Stimulated activated naive CD4-positive, alpha-beta T cell (primary cell): Measurements from ENCODE around the gene SLC25A13.
A peak's percentile ranks its signal among the peaks of the same experiment; 100 is the strongest.

Experiments used
- DNase-seq, 6 experiments: peaks; one replicate each; lab custom pipeline; 2025; lab: John Stamatoyannopoulos, UW

Gene SLC25A13

DNA sequence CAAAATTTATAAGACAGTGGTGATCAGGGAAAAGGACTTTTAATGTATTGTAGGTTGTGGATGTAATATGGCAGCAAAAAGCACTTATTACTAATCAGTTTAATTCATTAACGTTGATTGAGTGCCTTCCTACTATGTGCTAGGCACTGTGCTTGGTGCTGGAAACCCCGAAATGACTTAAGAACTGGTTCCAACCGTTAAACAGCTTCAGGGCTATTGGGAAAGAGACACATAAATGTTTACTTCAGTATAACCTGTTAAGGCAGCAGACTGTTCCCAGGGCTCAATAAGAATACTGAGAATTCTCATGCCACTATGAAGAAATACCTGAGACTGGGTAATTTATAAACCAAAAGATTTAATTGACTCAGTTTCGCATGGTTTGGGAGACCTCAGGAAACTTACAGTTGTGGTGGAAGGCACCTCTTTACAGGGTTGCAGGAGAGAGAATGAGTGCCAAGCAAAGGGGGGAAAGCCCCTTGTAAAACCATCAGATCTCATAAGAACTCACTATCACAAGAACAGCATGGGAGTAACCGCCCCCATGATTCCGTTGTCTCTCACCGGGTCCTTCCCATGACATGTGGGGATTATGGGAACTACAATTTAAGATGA lies 1.1 kb upstream of the SLC25A13 start:
- no peak for DNase-seq

DNA sequence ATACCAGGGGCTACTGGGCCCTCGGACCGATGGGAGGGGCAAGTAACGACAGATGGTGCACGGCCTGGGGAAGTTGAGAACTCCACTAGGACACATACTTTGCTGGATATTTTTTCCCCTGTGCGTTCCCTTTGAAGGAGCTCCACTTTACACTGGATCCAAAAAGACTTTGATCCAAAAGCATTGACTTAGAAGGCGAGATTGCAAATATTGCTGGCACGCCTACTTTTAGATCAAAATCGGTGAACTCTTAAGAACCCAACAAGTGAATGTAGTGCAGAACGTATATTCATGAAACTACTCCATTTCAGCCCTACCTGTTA lies 436 bp upstream of the SLC25A13 start:
- peak in 1 of 6 experiments; percentile 40 for DNase-seq

DNA sequence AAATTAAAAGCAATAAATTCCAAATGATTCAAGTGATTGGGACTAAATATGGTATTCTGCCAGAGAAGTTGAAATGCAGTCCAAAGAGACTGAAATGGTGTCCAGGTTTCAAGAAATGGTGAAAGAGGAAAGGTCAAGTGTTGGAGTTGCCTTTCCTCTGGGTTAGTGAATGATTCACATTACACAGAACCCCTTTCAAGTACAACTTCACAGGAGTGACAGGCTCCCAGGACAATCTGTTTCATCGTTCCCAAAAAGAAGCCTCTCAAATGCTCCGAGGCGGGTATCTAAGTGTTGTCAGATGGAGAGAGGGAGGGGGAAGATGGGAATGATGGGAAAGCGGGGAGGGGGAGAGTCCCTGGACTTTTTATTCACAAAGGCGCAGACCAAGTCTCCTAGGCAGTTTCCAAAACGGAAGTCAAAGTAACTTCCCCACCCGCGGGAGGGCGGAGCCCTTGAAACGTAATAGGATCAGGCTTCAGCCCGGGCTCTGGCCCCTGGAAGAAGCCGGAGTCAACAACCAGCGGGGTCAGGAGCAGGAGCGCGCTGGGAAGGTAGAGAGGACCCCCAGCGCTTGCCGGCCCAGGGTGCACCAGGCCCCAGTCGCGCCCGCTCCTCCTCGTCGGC lies 754 bp downstream of the SLC25A13 start:
- DNase-seq: peak in 5 of 6 experiments; percentile 32 to 65 (median 43)

DNA sequence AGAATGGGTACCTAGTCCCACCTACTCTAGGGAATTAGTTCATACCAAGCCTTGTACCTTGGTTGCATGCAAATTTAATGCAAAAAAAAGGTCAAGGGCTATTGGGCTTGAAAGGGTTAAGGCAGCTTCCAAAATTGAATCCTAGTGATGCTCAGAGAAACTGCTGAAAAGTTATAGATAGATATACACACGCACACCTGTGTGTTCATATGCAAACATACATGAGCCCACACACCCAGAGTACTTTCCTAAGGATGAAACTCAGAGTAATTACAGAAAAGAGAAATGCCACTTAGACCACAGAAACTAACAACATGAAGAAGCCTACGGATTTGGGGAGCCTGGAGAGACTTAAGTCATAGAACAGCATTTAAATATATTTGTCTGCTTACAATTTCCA lies 1.5 kb downstream of the SLC25A13 start:
- no peak for DNase-seq

DNA sequence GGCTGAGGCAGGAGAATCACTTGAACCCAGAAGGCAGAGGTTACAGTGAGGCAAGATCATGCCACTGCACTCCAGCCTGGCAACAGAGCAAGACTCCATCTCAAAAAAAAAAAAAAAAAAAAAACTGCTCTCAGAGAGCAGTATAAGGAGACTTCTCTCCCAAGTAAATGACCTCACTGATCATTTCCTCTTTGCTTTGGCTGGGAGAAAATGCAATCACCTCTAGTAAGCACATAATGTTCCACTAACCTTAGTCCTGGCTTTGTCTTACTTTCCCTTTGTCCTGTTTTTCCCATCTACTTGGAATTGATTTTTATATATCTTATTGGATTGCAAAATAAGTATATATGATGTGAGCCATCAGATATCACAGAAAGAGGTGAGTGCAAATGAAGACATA lies 2.5 kb downstream of the SLC25A13 start:
- no peak for DNase-seq

DNA sequence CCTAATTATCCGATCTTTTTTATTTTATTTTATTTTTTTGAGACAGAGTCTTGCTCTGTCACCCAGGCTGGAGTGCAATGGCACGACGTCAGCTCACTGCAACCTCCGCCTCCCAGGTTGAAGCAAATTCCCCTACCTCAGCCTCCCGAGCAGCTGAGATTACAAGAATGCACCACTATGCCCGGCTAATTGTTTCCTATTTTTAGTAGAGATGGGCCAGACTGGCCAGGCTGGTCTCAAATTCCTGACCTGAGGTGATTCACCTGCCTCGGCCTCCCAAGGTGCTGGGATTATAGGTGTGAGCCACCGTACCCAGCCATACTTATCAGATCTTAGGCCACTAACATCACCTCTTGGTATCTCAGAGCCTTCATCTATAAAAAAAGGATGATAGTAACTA lies 4.9 kb downstream of the SLC25A13 start:
- DNase-seq: no peak

DNA sequence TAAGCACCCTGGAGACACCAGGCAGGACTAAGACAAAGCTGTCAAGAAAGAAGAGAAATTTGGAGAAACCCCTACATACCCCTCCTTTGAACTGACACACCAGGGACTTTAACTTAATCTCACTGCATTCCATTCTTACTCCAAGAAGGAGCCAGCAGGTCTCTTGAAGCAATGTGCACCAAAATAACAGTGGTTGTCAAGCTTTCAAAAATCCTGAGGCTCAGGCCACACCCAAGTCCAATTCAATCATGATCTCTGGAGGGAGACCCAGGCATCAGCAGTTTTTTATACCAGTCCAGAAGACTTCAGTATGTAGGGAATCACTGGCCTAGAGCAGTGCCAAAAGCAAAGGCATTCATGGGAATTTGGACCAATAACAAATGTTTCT lies 6.8 kb downstream of the SLC25A13 start:
- DNase-seq: no peak

DNA sequence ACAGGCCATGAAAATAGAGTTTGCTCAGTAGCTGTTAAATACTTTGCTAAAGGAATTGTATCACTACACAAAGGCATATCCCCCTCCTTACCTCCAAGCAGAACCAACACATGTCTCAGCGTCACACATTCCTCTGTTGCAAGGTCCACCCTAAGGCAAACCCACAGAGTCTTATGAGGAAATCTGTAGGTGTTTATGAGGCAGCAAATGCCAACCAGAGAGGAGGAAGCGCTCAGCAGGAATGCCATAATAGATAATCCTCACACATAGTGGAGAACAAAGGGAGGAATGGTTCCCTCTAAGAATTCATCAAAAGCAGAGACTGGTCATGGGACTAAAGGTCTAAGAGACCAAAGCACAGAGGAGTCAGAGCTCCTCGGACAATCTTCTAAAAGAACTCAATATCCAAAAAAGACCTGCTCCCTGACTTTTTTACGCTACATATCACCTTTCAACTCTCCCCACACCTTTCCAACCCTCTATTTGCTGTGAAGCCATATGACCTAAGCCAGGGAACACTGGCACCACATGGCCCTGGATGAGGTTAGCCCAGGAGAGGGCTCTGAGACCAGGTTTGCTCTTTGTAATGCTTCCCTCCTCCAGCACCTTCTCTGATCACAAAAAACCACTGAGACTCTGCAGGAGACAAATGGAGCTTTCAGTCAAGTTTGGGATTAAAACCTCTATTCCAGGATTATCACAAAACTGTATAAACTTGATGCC lies 7.3 kb downstream of the SLC25A13 start:
- DNase-seq: no peak

DNA sequence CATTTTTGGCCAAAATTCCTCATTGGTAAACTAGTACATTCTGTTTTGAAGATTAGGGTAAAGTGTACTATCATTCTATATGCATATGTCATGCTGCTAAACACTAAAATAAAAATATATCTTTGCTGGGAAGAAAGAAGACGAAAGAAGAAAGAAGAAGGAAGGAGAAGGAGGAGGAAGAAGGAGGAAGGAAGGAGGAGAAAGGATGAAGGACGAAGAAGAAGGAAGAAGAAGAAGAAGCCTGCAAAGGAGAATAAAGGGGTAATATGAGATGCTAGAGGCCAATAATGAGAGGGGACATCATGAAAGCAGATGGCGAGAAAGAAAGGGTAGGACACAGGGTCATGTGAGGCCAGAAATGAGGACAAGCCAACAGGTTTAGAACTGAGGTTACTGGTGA lies 8.0 kb downstream of the SLC25A13 start:
- no peak for DNase-seq

DNA sequence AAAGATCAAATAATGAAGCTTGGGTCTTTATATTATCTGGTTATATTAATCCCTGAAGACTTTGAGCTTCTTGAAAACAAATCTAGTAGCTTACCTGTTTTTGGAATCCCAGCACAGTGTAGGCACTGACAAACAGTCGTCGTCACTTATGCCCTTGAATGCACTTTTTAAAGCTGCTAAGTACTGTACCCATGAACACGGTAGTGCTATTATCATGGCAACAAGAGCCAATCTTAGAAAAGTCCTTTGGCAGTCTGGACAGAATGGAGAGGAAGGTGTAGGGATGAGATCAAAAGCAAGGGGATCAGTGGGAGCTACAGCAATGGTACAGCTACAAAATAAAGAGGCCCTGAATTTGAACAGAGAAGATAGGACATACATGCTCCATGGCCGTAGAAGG lies 9.4 kb downstream of the SLC25A13 start:
- DNase-seq: no peak

DNA sequence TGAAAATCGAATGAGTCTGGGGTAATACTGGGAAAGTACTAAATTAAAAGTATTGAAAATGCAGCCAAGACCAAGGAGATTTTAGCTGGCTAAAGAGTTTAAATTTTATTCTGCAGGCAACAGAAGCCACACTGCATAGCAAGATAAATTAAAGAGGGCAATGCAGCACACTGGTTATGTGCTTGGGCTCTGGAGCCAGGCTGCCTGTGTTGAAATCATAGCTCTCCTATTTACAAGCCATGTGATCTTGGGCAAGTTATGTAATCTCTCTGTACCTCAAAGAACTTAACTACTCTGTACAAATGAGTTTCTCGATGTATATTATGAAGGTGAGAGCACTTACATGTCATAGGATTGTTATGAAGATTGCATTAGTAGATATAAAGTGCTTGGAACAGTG lies 9.9 kb downstream of the SLC25A13 start:
- DNase-seq: no peak

DNA sequence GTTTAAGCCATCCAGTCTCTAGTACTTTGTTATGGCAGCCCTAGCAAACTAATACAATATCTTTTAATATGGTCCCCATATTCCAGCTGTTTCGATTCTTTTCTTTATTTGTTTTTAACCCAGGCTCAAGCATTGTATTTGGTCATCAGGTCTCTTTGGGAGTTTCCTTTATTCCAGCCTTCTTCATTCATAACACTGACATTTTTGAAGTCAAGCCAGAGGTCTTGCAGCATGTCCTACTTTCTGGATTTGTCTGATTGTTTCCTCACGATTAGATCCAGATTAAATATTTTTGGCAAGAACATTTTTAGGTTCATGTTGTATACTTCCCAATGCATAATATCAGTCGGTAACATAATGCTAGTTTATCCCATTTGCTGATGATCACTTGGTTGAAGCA lies 11.8 kb downstream of the SLC25A13 start:
- DNase-seq: no peak

DNA sequence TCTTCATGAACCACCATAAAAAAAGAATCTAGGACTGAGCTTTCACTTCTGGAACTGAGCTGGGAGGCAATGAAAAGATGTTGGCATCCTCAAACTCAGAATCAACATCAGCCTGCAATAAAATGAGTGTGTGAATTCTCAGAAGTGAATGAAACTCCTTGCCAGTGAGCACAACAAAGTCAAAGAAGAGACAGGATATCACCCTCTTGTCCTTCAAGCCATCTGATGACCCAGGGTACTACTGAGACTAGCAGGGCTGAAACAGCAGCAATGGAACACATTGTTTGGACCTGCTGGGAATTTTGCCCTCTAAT lies 13.0 kb downstream of the SLC25A13 start:
- no peak for DNase-seq

DNA sequence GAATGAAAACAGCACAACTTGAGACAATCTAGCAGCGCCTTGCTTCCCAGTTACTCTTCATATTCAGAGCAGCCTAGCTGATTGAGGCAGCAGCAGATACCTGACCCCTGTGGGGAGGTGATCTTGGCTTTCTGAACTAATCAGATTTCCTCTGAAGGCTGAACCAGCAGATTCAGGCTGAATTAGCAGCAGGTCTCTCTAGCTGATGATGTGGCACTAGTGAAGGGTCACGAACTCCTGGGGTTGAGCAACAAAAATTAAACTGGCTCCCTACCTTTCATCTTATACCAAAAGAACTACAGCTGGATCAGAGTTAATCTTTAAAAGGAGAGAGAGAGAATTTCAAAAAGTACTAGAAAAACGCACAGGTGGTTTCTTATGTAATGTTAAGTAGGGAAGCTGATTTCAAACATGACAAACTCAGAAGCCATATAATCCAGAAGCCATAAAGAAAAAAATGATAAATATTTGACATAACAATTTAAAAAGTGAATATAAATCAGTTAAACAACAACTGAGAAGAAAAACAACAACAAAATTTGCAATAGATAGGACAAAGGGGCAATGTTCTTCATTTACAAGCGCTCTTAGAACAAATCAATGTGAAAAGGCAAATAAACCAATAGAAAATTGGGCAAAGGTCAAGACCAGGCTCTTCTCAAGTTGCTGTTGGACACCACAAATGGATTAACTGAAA lies 13.5 kb downstream of the SLC25A13 start:
- no peak for DNase-seq

DNA sequence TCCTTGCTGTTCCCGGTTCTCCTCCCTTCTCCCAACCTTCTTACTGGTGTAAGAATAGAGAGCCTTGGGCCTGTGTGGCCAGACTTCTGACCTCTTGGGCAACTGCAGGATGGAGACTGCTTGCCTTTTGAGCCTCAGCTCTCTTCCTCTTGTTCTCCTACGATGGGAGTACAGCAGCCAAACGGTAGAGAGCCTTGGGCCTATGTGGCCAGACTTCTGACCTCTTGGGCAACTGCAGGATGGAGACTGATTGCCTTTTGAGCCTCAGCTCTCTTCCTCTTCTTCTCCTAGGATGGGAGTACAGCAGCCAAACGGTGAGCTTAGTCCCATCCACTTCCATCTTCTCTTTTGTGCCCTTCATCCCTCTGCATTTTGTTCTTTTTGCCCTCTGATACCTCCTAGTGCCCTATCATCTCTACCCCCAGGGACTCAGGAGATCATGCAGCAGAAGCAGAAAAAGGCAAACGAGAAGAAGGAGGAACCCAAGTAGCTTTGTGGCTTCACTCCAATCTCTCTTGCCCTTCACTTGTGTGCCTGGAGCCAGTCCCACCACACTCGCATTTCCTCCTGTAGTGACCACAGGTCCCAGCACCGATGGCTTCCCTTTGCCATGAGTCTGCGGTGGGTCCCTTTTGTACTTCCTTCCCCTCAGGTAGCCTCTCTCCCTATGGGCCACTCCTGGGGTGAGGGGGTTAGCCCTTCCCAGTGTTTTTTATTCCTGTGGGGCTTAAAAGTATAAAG lies 15.3 kb downstream of the SLC25A13 start:
- no peak for DNase-seq

DNA sequence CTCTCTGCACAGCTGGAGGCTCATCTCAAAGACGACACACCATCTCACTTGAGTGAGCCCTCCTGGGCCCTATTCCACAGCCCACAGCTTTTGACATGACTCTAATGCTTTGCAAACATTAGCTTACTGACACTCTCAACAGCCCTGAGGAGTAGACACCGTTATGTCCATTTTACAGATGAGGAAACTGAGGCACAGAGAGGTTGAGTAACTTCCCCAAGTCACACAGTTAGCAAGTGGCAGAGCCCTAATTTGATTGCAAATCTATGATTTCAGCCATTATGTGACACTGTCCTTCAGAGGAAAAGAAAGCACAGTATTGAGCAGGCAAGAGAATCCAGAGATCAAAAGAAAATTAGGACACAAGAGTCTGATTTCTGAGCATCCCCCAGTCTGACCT lies 16.0 kb downstream of the SLC25A13 start:
- no peak for DNase-seq

DNA sequence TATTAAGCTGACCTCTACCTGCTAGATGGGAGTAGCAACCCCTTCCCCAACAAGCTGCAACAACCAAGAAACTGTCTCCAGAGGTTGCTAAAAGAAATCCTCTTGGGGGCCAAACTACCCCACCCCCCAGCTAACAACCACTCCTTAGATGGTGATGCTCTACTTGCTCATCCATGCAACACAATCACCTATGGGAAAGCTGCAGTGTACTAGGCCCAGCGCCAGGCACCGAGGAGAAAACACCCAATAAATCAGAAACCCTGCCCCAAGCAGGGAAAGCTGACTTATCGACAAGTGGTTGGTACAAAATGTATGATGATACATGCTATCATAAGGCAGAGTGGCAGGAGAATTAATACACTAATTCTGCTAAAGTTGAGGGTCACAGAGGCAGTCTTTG lies 17.3 kb downstream of the SLC25A13 start:
- no peak for DNase-seq

DNA sequence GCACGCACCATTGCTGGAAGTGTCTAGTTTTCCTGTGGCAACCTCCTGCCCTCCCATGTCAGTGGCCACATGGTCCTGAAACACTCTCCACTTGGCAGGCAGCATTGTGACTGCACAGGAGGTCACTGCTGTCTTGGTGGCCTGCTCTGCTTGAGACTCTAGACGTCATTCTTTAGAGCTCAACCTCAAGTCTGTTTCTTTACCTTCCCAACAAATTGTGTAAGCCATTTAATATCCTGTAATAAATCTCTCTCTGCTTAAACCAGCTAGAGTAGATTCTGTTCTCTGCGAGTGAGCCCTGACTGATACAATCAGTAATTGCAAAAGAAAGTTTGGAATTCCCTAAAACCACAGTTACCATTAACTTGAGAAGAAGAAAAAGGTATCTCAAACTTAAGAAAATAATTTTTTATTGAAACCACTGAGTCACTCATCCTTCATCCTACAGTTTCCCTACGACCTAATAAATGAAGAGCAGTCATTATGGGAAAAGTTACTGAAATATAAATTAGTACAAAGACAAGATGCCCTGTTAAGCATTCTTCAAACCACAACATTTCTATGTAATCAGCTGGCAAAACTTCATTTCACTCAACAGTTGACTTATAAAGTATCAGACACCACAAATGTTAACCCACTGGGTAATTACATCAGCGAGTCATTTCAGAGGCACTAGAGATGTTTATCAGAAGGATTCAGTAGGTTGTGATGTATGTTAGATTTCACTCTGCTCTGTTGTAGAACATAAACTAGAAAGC lies 18.0 kb downstream of the SLC25A13 start:
- DNase-seq: no peak

DNA sequence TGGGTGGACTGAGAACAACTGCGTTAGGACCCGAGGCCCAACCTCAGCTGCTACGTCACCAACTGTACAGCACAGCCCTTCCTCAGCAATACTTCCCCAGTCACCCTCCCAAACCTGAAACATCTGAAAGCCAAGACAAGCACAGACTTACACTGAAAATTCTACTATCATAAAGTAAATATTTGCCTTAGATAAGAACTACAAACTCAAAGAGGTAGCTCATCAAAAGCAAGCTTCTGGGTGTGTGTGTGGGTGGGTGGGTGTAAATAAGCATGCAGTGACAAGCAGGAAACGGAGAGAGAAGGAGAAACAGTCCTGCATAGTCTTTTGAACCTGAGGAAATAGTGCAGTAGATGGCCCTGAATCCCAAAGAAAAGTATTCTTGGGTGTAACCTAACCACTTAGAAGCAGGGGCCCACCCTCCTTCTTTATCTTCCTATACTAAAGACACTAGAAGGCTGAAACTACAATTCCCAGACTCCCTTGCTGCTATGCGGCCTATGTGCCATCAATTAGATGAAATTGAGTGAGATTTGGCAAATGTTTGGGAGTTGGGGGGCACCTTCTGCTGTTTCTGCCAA lies 18.7 kb downstream of the SLC25A13 start:
- DNase-seq: peak in 2 of 6 experiments; percentile 6 to 14

DNA sequence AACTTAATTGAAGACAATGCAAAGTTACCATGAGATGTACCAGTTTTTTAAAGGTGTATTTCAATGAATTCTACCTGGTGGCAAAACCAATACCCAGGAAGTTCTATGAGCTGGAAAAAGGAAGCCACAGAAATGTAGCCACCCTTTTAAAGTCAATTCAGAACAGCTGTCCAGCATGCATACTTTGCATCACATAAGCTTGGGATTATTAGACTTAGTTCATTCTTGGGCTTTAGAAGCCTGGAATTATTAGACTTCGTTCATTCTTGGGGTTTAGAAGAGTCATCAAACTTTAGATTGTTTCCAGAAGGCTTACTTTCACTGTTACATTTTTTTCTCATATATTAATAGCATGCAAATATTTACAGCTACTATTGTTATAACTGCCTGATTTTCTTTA lies 20.9 kb downstream of the SLC25A13 start:
- no peak for DNase-seq

DNA sequence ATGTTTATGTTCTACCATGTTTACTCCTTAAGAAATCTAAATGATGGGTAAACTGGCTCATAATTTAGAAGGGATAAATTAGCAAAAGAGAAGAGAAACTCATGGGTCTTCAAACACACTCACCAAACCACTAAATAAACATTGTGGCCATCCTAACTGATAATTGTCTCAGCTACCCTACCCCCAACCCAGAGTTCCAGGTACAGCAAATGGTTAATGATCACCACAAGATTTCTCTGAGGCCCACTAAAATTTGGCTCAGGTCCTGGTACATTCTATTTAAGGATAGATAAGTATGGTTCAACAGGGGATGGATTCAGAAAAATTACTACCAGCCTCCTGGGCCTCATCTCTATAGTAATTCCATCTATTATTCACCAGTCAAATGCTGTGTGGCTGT lies 21.4 kb downstream of the SLC25A13 start:
- no peak for DNase-seq
